CD14-positive monocyte (primary cell): ENCODE results near the gene GCDH. TPM values are rescaled to one million over a fixed set of nuclear protein-coding genes. Genes with fewer than 3 reads are reported as not detected.

Experiments
- DNase-seq, 3 donors: peaks; one replicate each; pipeline ENCODE4 v3.0.0-alpha.2; 2011 to 2022
- H2AFZ ChIP-seq: 2 replicates; pipeline ENCODE4 v1.6.0; 2012; ENCODE audit warnings: mild to moderate bottlenecking, low read depth, low read length, inconsistent platforms; ENCODE audit not compliant: insufficient read depth, poor library complexity, severe bottlenecking
- H3K27ac ChIP-seq, 2 donors: 1 replicate in 1 of 2; 2 replicates in 1 of 2; pipeline ENCODE4 v1.5.1; 2012 to 2013; ENCODE audit warnings: low read length in 2 of 2, control low read depth in 1 of 2, inconsistent platforms in 1 of 2, low read depth in 1 of 2, mild to moderate bottlenecking in 1 of 2
- H3K27me3 ChIP-seq, 2 donors: one replicate each; pipeline versions ENCODE4 v1.6.0 to v1.6.1; 2011 to 2013; ENCODE audit warnings: low read length in 2 of 2; ENCODE audit not compliant: control insufficient read depth in 2 of 2, insufficient read depth in 2 of 2
- H3K36me3 ChIP-seq, 2 donors: replicated peaks in 1 of 2; 1 replicate in 1 of 2; 2 replicates in 1 of 2; pipeline versions ENCODE4 v1.5.1 to v1.6.1; 2012 to 2013; ENCODE audit warnings: low read length in 2 of 2, control low read depth in 1 of 2, inconsistent platforms in 1 of 2, mild to moderate bottlenecking in 1 of 2; ENCODE audit not compliant: insufficient read depth in 2 of 2, control insufficient read depth in 1 of 2
- H3K4me1 ChIP-seq, 2 donors: 1 replicate in 1 of 2; 2 replicates in 1 of 2; pipeline versions ENCODE4 v1.5.1 to v1.6.1; 2012 to 2013; ENCODE audit warnings: low read length in 2 of 2, control low read depth in 1 of 2, inconsistent platforms in 1 of 2, mild to moderate bottlenecking in 1 of 2, moderate library complexity in 1 of 2; ENCODE audit not compliant: insufficient read depth in 2 of 2, control insufficient read depth in 1 of 2
- H3K4me2 ChIP-seq: replicated peaks from 2 replicates; pipeline ENCODE3; 2012; ENCODE audit warnings: low read length, moderate library complexity, mild to moderate bottlenecking; ENCODE audit not compliant: poor library complexity, severe bottlenecking; ENCODE audit errors: extremely low read depth
- H3K4me3 ChIP-seq, 3 experiments: fragments of 200-600 bp in 1 of 3; sonication (generic) in 1 of 3; replicated peaks in 1 of 3; 1 replicate in 2 of 3; 2 replicates in 1 of 3; pipeline ENCODE4 v1.5.1; 2011 to 2013; ENCODE audit warnings: low read length in 3 of 3, mild to moderate bottlenecking in 3 of 3, control low read depth in 2 of 3, low read depth in 2 of 3, inconsistent platforms in 1 of 3, moderate library complexity in 1 of 3
- H3K79me2 ChIP-seq: 2 replicates; pipeline ENCODE4 v1.6.0; 2012; ENCODE audit warnings: mild to moderate bottlenecking, control low read depth, inconsistent platforms, low read length, moderate library complexity; ENCODE audit not compliant: insufficient read depth
- H3K9ac ChIP-seq: 2 replicates; pipeline ENCODE4 v1.6.0; 2017; ENCODE audit warnings: low read length, mild to moderate bottlenecking; ENCODE audit not compliant: insufficient read depth, poor library complexity, severe bottlenecking
- H3K9me3 ChIP-seq, 2 donors: replicated peaks in 1 of 2; 1 replicate in 1 of 2; 2 replicates in 1 of 2; pipeline versions ENCODE4 v1.5.1 to v1.6.1; 2012 to 2013; ENCODE audit warnings: low read length in 2 of 2, control low read depth in 1 of 2; ENCODE audit not compliant: control insufficient read depth in 1 of 2, insufficient read depth in 1 of 2
- H4K20me1 ChIP-seq: 2 replicates; pipeline ENCODE4 v1.6.0; 2012; ENCODE audit warnings: mild to moderate bottlenecking, low read length, control low read depth, moderate library complexity; ENCODE audit not compliant: insufficient read depth
- H3K27ac Mint-ChIP-seq, 7 donors: one replicate each; pipeline ENCODE4 v1.8.0; 2020; ENCODE audit warnings: mild to moderate bottlenecking in 7 of 7, mixed read lengths in 7 of 7, moderate library complexity in 6 of 7, inconsistent platforms in 2 of 7
- H3K27me3 Mint-ChIP-seq, 3 donors: one replicate each; pipeline ENCODE4 v1.8.0; 2021 to 2022; ENCODE audit warnings: low read depth in 3 of 3, mild to moderate bottlenecking in 3 of 3, mixed read lengths in 3 of 3, moderate library complexity in 3 of 3, inconsistent platforms in 1 of 3
- H3K36me3 Mint-ChIP-seq, 2 donors: one replicate each; pipeline ENCODE4 v1.8.0; 2020; ENCODE audit warnings: mixed read lengths in 2 of 2, inconsistent platforms in 1 of 2, mild to moderate bottlenecking in 1 of 2
- H3K4me1 Mint-ChIP-seq: one replicate; pipeline ENCODE4 v1.8.0; 2020; ENCODE audit warnings: mild to moderate bottlenecking, mixed read lengths
- H3K4me3 Mint-ChIP-seq, 2 donors: one replicate each; pipeline ENCODE4 v1.8.0; 2020; ENCODE audit warnings: mild to moderate bottlenecking in 2 of 2, mixed read lengths in 2 of 2, moderate library complexity in 1 of 2
- H3K9me3 Mint-ChIP-seq, 7 donors: one replicate each; pipeline ENCODE4 v1.8.0; 2020 to 2022; ENCODE audit warnings: mixed read lengths in 7 of 7, mild to moderate bottlenecking in 6 of 7, moderate library complexity in 6 of 7, inconsistent platforms in 2 of 7
- CTCF ChIP-seq: fragments of 200-600 bp; IDR thresholded peaks from one replicate; pipeline ENCODE4 v1.8.0; 2022; ENCODE audit warnings: antibody characterized with exemption, mild to moderate bottlenecking
- WGBS: methylation state at CpG from one replicate; pipeline ENCODE4 v1.1.5; 2013; ENCODE audit warnings: missing lambda C conversion rate; ENCODE audit not compliant: insufficient coverage; 5-methylcytosine and 5-hydroxymethylcytosine counted together
- intact Hi-C, 2 donors: fragments of 100-400 bp; cut with micrococcal nuclease; formaldehyde crosslinking; loops; one replicate each; pipeline versions ENCODE4 v1.15.0 to v1.15.1; 2023
- polyA plus RNA-seq, 3 donors: library from polyadenylated mRNA; depleted of rRNA in 1 of 3; unstranded in 2 of 3; stranded (reverse) in 1 of 3; fragments of 300-500 nt in 2 of 3; fragments of >200 nt in 1 of 3; fragmentation: Illumina TruSeq in 2 of 3; gene quantifications; 1 replicate in 2 of 3; 2 replicates in 1 of 3; pipeline ENCODE4 v1.2.3, GENCODE V29; 2012 to 2021

Gene GCDH
- polyA plus RNA-seq, 3 donors = 7.3 to 30.5 (median 9.6) TPM

GRCh38 chr19:12884926-12885748 lies 5.8 kb upstream of the GCDH start:
- peak; percentile 72 to 73 (median 72) for DNase-seq
- Histone ChIP-seq H3K9me3 (peaks cover 4 to 21% of the 10 kb centered on the region in 2 donors), H3K4me3 (peak overlapping the region; percentile 25 to 69 (median 40)), H3K27ac (peak overlapping the region; percentile 90 to 94), H2AFZ (peak overlapping the region; percentile 87), H3K4me2 (peak overlapping the region; percentile 70), H3K9ac (peak overlapping the region; percentile 56), H3K27me3 (peaks cover 0 to 6% of the 10 kb centered on the region in 2 donors), H3K79me2 (no peaks in the 10 kb centered on the region), H4K20me1 (no peaks in the 10 kb centered on the region), H3K36me3 (no peaks in the 10 kb centered on the region), H3K4me1 (peaks cover 59 to 63% of the 10 kb centered on the region in 2 donors)
- WGBS = under 1% methylated on average over 73 of the region's 73 CpGs
- peaks cover 53% of the 10 kb centered on the region for H3K4me1 Mint-ChIP-seq
- peak overlapping the region; percentile 26 to 98 (median 85) for H3K27ac Mint-ChIP-seq
- H3K27me3 Mint-ChIP-seq = peaks cover 7 to 25% (median 16%) of the 10 kb centered on the region in 3 donors
- H3K36me3 Mint-ChIP-seq = no peaks in the 10 kb centered on the region
- peak overlapping the region; percentile 77 to 84 for H3K4me3 Mint-ChIP-seq
- peaks cover 8 to 32% (median 18%) of the 10 kb centered on the region in 7 donors for H3K9me3 Mint-ChIP-seq
- intact Hi-C loops = loop anchor here in 1 of 2 donors (10.0 kb wide), 2 partner anchors 50 to 80 kb away; partner anchors contain the start of genes CALR, DAND5 and FARSA
- TF ChIP-seq CTCF = peak; percentile 86

GRCh38 chr19:12885749-12886650 lies 5.0 kb upstream of the GCDH start:
- 7% methylated on average over 40 of the region's 53 CpGs for WGBS
- peaks cover 8 to 32% (median 18%) of the 10 kb centered on the region in 7 donors for H3K9me3 Mint-ChIP-seq
- peak overlapping the region in 1 of 7 donors; percentile 44 for H3K27ac Mint-ChIP-seq
- peaks cover 4 to 21% of the 10 kb centered on the region in 2 donors for H3K9me3 ChIP-seq
- peak overlapping the region; percentile 34 to 70 for H3K4me3 Mint-ChIP-seq
- H3K9ac ChIP-seq = peak overlapping the region; percentile 56
- H2AFZ ChIP-seq = peak overlapping the region; percentile 87
- no peaks in the 10 kb centered on the region for H3K36me3 Mint-ChIP-seq
- H3K4me3 ChIP-seq = peak overlapping the region; percentile 22 to 69 (median 25)
- peaks cover 55 to 62% of the 10 kb centered on the region in 2 donors for H3K4me1 ChIP-seq
- H3K4me2 ChIP-seq = peak overlapping the region; percentile 70
- H3K79me2 ChIP-seq = peaks cover under 1% of the 10 kb centered on the region
- H4K20me1 ChIP-seq = no peaks in the 10 kb centered on the region
- DNase-seq = no peak
- no peak overlapping the region for H3K27ac ChIP-seq
- peaks cover 7 to 19% (median 16%) of the 10 kb centered on the region in 3 donors for H3K27me3 Mint-ChIP-seq
- no peaks in the 10 kb centered on the region for H3K36me3 ChIP-seq
- H3K4me1 Mint-ChIP-seq = peaks cover 50% of the 10 kb centered on the region
- TF ChIP-seq CTCF = peak; percentile 36
- H3K27me3 ChIP-seq = peaks cover 0 to 6% of the 10 kb centered on the region in 2 donors
- intact Hi-C loops = loop anchor here in 1 of 2 donors (10.0 kb wide), 2 partner anchors 49 to 79 kb away; partner anchors contain the start of genes CALR, DAND5 and FARSA
